HG03558 (cell line): Measurements from ENCODE around the gene HS2ST1.
A peak's percentile ranks its signal among the peaks of the same experiment; 100 is the strongest.
"Not testable (repeated sequence)": the region's sequence is repeated elsewhere in the genome, so short reads cannot be mapped to it uniquely, and the experiment has no call there.

Source experiments
- ATAC-seq: cut with Tn5 transposase; IDR thresholded peaks from one replicate; pipeline ENCODE4 v1.9.1; 2021; ENCODE audit warnings: moderate number of reproducible peaks; ENCODE audit not compliant: unreplicated experiment; ENCODE audit errors: extremely low read depth

HS2ST1 gene

GRCh38 chr1:86914601-86914997 lies at the start of gene HS2ST1:
Gene HS2ST1, plus strand, starts transcription at chr1:86914635.
- no peak for ATAC-seq

GRCh38 chr1:86865973-86866637 lies 48.3 kb upstream of the HS2ST1 start:
- no peak for ATAC-seq

GRCh38 chr1:86866665-86867064 lies 47.8 kb upstream of the HS2ST1 start:
- ATAC-seq, result no peak

- not testable (repeated sequence) for ATAC-seq
These were observed 47.2 kb upstream of the HS2ST1 start for GRCh38 chr1:86867278-86867677.

- ATAC-seq, result no peak
These were observed 46.0 kb upstream of the HS2ST1 start for GRCh38 chr1:86868477-86868876.

GRCh38 chr1:86871001-86871400 lies 43.4 kb upstream of the HS2ST1 start:
- no peak for ATAC-seq

GRCh38 chr1:86872086-86872485 lies 42.3 kb upstream of the HS2ST1 start:
- ATAC-seq, result no peak

- ATAC-seq, result no peak
These were observed 38.7 kb upstream of the HS2ST1 start for GRCh38 chr1:86875722-86876121.

GRCh38 chr1:86887479-86888162 lies 26.8 kb upstream of the HS2ST1 start:
- ATAC-seq, result no peak

GRCh38 chr1:86888327-86888726 lies 26.1 kb upstream of the HS2ST1 start:
- ATAC-seq, result no peak

GRCh38 chr1:86899401-86899800 lies 15.0 kb upstream of the HS2ST1 start:
- ATAC-seq, result not testable (repeated sequence)

GRCh38 chr1:86905875-86906274 lies 8.6 kb upstream of the HS2ST1 start:
- ATAC-seq, result no peak

- no peak for ATAC-seq
These were observed 8.0 kb upstream of the HS2ST1 start for GRCh38 chr1:86906419-86906818.

GRCh38 chr1:86912281-86912900 lies 2.0 kb upstream of the HS2ST1 start:
- no peak for ATAC-seq

- ATAC-seq, result no peak
These were observed 988 bp upstream of the HS2ST1 start for GRCh38 chr1:86913399-86913895.

GRCh38 chr1:86913896-86914600 lies 387 bp upstream of the HS2ST1 start, which contains the start of gene SELENOF:
Gene SELENOF, minus strand, starts transcription at chr1:86914126. Its CDS starts 15 bp downstream, at chr1:86914111.
- ATAC-seq, result peak; percentile 62

GRCh38 chr1:86914998-86915736 lies 732 bp downstream of the HS2ST1 start:
- ATAC-seq, result no peak

- no peak for ATAC-seq
These were observed 1.4 kb downstream of the HS2ST1 start for GRCh38 chr1:86915737-86916235.

GRCh38 chr1:86916752-86917151 lies 2.3 kb downstream of the HS2ST1 start:
- no peak for ATAC-seq

- no peak for ATAC-seq
These were observed 8.0 kb downstream of the HS2ST1 start for GRCh38 chr1:86922445-86922844.
